HG02642 (cell line): Measurements from ENCODE around the gene DNAH8.
A peak's percentile ranks its signal among the peaks of the same experiment; 100 is the strongest.
"Not testable (repeated sequence)": the region's sequence is repeated elsewhere in the genome, so short reads cannot be mapped to it uniquely, and the experiment has no call there.

ENCODE experiments used
- ATAC-seq: cut with Tn5 transposase; IDR thresholded peaks from one replicate; pipeline ENCODE4 v1.9.1; 2021; ENCODE audit warnings: mild to moderate bottlenecking; ENCODE audit not compliant: unreplicated experiment, poor library complexity

The DNAH8 gene

DNA sequence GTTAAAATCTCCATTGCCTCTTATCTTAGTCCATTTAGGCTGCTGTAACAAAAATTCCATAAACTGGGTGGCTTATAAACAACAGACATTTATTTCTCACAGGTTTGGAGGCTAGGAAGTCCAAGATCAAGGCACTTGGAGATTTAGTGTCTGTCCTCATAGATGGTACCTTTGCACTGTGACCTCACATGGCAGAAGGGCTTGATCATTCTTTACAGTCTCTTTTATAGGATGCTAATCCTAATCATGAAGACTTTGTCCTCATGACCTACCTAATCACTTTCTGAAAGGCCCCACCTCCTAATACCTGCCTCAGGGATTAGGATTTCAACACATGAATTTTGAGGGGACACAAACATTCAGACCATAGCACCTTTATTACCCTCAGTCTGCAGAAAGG, 18.8 kb upstream of the DNAH8 start:
- ATAC-seq: no peak

DNA sequence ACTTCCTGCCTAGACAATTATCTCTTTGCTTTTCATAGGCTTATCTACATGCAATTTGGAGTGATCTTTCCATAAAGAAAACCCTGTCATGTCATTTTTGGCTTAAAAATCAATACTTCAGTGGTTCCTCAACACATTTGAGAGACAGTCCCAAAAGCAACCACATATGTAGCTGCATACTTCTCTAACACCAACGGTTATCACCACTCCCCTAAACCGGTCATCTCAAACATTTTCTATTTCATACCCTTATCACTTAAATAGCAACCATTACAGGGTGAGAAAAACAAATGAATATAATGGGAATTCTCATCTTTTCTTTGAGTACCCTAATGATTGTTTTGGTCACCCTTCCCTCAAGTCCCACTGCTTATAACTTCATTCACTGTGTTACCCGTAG, 17.3 kb upstream of the DNAH8 start:
- ATAC-seq: no peak

GRCh38 chr6:38699702-38700101, 15.4 kb upstream of the DNAH8 start:
- ATAC-seq: not testable (repeated sequence)

DNA sequence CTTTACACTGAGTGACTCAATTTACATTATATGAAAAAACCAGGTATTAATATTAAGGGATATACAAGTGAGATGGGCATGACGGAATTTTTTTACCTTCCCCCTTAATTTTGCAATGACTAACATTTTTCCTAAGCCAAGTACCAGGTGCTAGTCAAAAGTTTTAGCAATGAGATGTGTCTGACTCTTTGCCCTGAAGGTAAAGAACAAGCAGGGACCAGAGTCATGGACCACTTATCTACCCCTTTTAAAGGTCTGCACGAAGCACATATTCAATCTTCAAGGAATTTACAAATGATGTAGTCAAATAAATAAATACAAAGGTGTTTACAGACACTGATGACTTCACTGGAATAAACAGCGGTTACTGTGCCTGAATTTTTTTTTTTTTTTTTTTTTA, 13.6 kb upstream of the DNAH8 start:
- no peak for ATAC-seq

- peak; percentile 100 for ATAC-seq
Observed at GRCh38 chr6:38702558-38703397, 12.3 kb upstream of the DNAH8 start, which contains the start of gene GLO1. TSS of gene GLO1 (minus strand) at chr6:38703145. CDS start at chr6:38703054, 91 bp downstream.

- ATAC-seq: no peak
Observed at GRCh38 chr6:38703949-38704590, 11.0 kb upstream of the DNAH8 start.

GRCh38 chr6:38705924-38706323, 9.2 kb upstream of the DNAH8 start:
- no peak for ATAC-seq

DNA sequence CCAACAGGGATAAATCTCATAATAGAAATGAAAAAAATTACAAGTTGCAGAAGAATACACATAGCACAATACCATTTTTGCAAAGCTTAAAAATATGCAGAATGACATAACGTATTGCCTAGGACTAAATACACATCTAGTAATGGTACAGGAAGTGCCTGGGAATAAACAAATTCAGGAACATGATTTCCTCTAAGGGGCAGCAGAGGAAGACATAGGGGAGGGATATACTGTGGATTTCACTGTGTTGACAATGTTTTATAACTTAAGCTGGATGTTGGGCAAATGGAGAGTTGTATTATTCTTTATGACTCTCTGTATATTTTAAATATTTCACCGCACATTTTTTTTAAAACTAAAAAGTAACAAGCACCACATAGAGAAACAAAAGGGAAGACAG, 6.6 kb upstream of the DNAH8 start:
- ATAC-seq: no peak

- no peak for ATAC-seq
Observed at GRCh38 chr6:38713812-38714211, 1.3 kb upstream of the DNAH8 start.

DNA sequence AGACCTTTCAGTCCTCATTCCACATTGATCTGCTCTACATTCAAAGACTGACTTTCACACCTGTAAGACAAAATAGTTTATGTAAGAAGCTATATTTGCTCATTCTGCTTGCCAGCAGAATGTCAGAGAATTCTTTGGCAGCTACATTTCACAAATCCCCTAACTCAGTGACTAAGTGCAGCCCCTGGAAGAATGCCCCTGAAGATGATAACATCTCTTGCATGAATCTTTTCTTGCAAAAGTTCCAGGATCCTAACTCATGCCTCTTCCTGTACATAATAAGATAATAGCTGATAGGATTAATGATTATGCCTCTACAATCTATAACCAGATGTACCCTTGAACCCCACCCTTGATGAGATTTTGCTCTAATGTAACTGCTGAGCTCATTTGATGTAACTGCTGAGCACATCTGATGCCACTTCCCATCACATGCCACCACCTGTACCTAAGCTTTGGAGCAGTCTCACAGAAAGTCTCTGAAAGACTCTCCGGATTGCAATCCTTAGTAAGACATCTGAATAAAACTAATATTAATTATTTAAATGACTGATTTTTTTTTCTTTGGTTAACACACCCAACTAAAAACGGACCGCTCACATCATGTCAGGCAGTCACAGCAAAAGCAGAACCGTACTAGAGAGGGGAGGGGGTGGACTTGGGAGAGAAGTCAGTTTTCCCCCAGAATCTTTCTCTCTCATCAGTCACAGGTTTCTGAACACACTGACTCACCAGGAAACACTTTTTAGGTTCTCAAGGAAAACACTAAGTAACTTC, 684 bp upstream of the DNAH8 start:
- ATAC-seq: no peak

DNA sequence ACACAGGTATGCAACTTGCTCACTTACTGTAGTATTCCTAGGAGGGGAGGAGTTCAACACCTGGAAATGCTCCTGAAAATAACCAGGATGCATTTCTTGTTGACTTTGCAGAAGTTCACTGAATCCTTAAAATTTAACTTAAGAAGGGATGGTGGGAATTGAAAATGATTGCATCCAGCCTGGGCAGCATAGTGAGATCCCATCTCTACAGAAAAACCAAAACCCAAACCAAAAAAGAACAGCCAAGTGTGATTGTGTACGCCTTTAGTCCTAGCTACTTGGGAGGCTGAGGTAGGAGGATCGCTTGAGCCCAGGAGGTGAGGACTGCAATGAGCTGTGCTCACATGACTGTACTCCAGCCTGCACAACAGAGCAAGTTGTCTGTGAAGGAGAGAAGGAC, 1.7 kb downstream of the DNAH8 start:
- no peak for ATAC-seq

- ATAC-seq: no peak
Observed at GRCh38 chr6:38719358-38719757, 4.2 kb downstream of the DNAH8 start.

DNA sequence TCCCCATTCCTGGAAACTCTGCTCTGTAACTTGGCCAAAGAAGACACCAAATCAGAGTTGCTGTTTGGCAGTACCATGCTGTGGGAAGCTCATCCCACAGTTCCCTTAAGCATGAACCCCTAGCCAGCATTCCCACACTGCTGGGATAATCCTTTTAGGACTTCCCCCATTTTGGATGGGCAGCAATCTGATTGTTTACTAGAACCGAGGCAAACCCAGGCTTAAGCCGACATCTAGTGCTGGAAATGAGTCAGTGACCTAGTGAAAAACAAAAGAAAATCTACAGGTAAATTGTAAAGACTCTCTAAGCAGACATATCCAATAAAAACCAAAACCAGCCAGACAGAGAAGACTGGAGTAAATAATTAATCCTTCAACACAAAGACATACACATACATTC, 5.2 kb downstream of the DNAH8 start:
- ATAC-seq: no peak

GRCh38 chr6:38722038-38722437, 6.9 kb downstream of the DNAH8 start:
- ATAC-seq: no peak

- no peak for ATAC-seq
Observed at GRCh38 chr6:38722727-38723334, 7.7 kb downstream of the DNAH8 start.

- ATAC-seq: no peak
Observed at GRCh38 chr6:38723783-38724182, 8.7 kb downstream of the DNAH8 start.

DNA sequence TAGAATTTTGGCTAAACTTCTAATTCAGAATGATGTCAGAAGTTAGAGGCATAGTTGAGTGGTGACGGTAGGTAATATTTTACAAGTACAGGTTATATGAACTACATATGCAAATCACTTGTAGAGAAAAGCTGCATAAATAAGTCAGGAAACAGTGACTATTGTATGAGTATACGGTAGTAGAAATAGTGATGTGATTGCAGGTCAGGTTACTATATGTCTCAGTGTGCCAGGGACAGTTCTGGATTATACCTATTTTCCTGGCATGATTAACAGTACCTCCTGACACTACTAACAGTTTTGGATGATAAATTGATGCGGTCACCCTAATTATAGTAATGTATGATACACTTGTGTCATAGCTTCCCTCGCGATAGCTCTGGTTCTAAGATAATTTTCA, 9.2 kb downstream of the DNAH8 start:
- ATAC-seq: no peak

- ATAC-seq: no peak
Observed at GRCh38 chr6:38725414-38726183, 10.5 kb downstream of the DNAH8 start.

DNA sequence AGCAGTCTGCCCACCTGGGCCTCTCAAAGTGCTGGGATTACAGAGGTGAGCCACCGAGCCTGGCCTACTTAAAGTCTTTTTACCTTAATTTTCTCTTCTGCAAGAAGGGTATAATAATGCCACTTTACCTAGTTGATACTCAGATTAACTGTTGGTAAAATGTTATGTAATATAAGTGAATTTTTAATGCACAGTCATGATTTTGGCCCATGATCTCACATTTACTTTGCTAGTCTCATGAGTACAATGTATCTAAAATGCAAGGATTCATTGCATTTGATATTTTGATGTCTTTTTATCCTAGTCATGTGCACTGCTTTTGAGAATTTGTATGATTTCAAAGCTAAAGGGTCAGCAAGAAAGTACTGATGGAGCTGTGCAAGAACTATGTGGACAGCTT, 13.1 kb downstream of the DNAH8 start:
- no peak for ATAC-seq
